Muscle layer of duodenum (tissue), 2 donors: Measurements from ENCODE around the gene TP53I13.
A peak's percentile ranks its signal among the peaks of the same experiment; 100 is the strongest.

Source experiments
- H3K27ac ChIP-seq: one replicate; pipeline ENCODE4 v1.7.0; 2013; ENCODE audit warnings: mild to moderate bottlenecking, low read length
- H3K27me3 ChIP-seq: one replicate; pipeline ENCODE4 v1.7.0; 2013; ENCODE audit warnings: low read depth, mild to moderate bottlenecking, control low read depth, low read length
- H3K36me3 ChIP-seq, 2 donors: one replicate each; pipeline ENCODE4 v1.7.0; 2013; ENCODE audit warnings: low read length in 2 of 2, control low read depth in 1 of 2, mild to moderate bottlenecking in 1 of 2; ENCODE audit not compliant: insufficient read depth in 2 of 2, control insufficient read depth in 1 of 2
- H3K4me1 ChIP-seq, 2 donors: one replicate each; pipeline ENCODE4 v1.7.0; 2013; ENCODE audit warnings: low read length in 2 of 2, mild to moderate bottlenecking in 2 of 2, control low read depth in 1 of 2, moderate library complexity in 1 of 2; ENCODE audit not compliant: insufficient read depth in 2 of 2, control insufficient read depth in 1 of 2
- H3K4me3 ChIP-seq, 2 donors: one replicate each; pipeline ENCODE4 v1.7.0; 2013; ENCODE audit warnings: low read length in 2 of 2, low read depth in 1 of 2, mild to moderate bottlenecking in 1 of 2
- H3K9me3 ChIP-seq, 2 donors: one replicate each; pipeline ENCODE4 v1.7.0; 2013; ENCODE audit warnings: low read length in 2 of 2, control low read depth in 1 of 2, mild to moderate bottlenecking in 1 of 2; ENCODE audit not compliant: control insufficient read depth in 1 of 2
- donor health status: healthy.

The TP53I13 gene

DNA sequence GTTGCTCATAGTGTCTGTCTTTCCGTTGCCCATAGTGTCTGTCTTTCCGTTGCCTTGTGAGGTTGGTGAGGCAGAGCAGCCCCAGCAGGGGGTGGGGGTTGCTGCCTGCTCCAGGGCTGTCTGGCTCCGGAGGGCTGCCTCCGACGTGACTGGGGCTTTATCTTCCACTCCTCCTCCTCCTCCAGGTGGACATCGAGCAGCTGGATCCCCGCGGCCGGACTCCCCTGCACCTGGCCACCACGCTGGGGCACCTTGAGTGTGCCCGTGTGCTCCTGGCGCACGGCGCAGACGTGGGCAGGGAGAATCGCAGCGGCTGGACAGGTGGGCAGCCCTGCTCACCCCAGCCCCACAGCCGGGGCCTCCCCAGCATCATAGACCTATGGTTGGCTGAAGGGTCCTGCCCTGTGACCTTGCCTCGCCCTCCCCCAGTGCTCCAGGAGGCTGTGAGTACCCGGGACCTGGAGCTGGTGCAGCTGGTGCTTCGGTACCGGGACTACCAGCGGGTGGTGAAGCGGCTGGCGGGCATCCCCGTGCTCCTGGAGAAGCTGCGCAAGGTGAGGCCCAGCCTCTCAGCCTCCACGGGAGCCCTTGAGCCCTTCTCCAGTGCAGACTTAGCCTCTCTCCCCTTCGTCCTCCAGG, 39.2 kb downstream of the TP53I13 start:
- H3K4me1 ChIP-seq = peaks cover 0 to under 1% of the 10 kb centered on the region in 2 donors
- no peaks in the 10 kb centered on the region for H3K27me3 ChIP-seq
- no peak overlapping the region for H3K27ac ChIP-seq
- no peaks in the 10 kb centered on the region for H3K36me3 ChIP-seq
- no peaks in the 10 kb centered on the region for H3K9me3 ChIP-seq
- no peak overlapping the region for H3K4me3 ChIP-seq

DNA sequence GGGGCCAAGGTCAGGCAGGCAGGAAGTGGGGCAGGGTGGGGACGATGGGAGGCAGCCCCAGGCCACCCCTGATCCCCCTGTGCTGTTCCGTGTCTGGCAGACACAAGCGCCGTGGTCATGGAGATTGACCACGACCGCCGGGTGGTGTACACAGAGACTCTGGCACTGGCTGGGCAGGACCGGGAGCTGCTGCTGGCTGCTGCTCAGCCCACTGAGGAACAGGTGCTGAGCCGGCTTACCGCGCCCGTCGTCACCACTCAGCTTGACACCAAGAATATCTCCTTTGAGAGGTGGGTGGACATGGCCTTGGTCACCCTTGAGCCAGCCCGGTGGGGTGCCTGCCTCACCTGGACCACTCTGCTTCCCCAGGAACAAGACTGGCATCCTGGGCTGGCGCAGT, 40.5 kb downstream of the TP53I13 start:
- H3K4me1 ChIP-seq = peaks cover 4 to 14% of the 10 kb centered on the region in 2 donors
- H3K36me3 ChIP-seq = no peaks in the 10 kb centered on the region
- no peaks in the 10 kb centered on the region for H3K9me3 ChIP-seq
- no peak overlapping the region for H3K4me3 ChIP-seq
- H3K27me3 ChIP-seq = no peaks in the 10 kb centered on the region
- no peak overlapping the region for H3K27ac ChIP-seq

DNA sequence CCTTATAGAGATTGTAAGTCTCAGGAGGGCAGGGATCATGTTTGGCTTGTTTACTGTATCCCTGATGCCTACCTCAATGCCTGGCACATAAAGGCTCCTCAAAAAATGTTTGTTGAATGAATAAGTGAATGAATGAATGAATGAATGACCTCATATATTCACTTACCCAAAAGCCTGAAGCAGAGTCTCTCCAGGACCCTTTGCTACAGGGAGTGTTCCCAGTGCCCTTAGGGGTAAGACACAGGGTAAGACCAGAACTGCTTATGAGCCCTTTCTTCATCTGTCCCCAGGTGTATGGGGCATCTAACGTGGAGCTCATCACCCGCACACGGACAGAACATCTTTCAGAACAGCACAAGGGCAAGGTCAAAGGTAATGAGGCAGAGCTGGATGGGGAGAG, 41.9 kb downstream of the TP53I13 start:
- H3K36me3 ChIP-seq = no peaks in the 10 kb centered on the region
- peaks cover 5% of the 10 kb centered on the region for H3K27me3 ChIP-seq
- no peak overlapping the region for H3K27ac ChIP-seq
- H3K4me1 ChIP-seq = peaks cover 16 to 28% of the 10 kb centered on the region in 2 donors
- no peak overlapping the region for H3K4me3 ChIP-seq
- H3K9me3 ChIP-seq = no peaks in the 10 kb centered on the region

DNA sequence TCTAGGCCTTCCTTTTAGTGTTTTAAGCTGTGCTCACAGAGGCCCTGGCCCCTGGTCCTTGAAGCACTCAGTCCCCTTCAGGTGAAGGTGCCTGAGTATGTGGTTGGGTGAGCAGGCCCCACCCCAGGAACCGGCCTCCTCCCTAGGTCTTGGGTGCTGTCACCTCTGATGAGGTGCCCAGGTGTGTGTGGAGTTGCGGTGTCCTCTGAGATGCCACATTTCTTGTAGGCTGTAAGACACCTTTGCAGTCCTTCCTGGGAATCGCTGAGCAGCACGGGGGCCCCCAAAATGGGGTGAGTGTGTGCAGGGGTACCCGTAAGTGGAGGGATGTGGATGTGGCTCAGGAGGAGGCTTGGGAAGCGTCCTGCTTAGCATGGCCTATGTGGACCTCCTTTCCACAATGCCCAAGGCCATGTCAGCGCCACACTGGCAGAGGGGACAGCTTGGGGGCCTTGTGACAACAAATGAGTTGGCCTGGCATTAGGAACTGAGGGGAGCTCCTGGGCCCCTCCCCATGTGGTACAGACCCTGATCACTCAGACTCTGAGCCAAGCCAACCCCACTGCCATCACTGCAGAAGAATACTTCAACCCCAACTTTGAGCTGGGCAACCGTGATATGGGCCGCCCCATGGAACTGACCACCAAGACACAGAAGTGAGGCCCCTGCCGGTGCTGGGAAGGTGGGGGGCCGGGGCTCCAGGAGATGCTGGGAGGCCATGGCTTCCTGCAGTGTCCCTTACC, 43.0 kb downstream of the TP53I13 start:
- Histone ChIP-seq H3K4me1 (peaks cover 22 to 39% of the 10 kb centered on the region in 2 donors), H3K36me3 (no peaks in the 10 kb centered on the region), H3K4me3 (no peak overlapping the region), H3K27me3 (peaks cover 9% of the 10 kb centered on the region), H3K27ac (no peak overlapping the region), H3K9me3 (no peaks in the 10 kb centered on the region)

DNA sequence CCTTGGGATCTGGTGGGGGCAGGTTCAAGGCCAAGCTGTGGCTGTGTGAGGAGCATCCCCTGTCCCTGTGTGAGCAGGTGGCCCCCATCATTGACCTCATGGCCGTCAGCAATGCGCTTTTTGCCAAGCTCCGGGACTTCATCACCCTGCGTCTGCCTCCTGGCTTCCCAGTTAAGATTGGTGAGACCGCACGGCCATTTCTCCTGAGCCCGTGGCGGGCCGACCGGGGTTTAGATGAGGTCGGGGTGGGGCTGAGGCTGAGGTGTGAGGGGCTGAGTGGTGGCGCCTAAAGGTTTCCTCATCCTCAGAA, 43.5 kb downstream of the TP53I13 start:
- no peak overlapping the region for H3K27ac ChIP-seq
- H3K27me3 ChIP-seq = peaks cover 12% of the 10 kb centered on the region
- no peak overlapping the region for H3K4me3 ChIP-seq
- H3K4me1 ChIP-seq = peaks cover 27 to 44% of the 10 kb centered on the region in 2 donors
- no peaks in the 10 kb centered on the region for H3K9me3 ChIP-seq
- H3K36me3 ChIP-seq = no peaks in the 10 kb centered on the region

DNA sequence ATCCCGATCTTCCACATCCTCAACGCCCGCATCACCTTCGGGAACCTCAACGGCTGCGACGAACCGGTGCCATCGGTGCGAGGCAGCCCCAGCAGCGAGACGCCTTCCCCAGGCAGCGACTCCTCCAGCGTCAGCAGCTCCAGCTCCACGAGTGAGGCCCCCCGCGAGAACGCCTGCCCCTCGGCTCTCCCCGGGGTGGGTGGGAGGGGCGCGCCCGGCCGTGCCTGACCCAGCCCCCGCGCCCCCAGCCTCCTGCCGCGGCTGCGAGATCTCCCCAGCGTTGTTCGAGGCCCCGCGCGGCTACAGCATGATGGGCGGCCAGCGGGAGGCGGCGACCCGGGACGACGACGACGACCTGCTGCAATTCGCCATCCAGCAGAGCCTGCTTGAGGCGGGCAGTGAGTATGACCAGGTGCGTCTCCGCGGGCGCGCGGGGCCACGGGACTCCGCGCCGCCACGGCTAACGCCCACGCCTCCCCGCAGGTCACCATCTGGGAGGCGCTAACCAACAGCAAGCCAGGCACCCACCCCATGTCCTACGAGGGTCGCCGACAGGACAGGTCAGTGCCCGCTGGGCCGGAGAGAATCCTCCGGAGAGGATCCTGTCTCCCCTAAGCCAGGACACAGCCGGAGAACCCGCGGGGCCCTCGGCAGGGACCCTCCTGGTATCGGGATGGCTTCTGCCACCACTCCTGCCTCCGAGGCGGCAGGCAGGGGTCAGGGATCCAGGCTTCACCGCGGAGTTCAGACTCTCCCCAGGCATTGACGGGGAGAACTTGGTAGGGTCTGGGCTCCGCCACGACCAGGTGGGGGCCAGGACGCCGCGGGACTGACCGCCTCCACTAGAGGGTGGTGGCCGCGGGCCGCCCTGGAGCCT, 44.1 kb downstream of the TP53I13 start:
- H3K4me3 ChIP-seq = peak overlapping the region in 1 of 2 donors; percentile 65
- H3K27ac ChIP-seq = no peak overlapping the region
- no peaks in the 10 kb centered on the region for H3K9me3 ChIP-seq
- H3K36me3 ChIP-seq = no peaks in the 10 kb centered on the region
- peaks cover 27 to 49% of the 10 kb centered on the region in 2 donors for H3K4me1 ChIP-seq
- H3K27me3 ChIP-seq = peaks cover 12% of the 10 kb centered on the region

DNA sequence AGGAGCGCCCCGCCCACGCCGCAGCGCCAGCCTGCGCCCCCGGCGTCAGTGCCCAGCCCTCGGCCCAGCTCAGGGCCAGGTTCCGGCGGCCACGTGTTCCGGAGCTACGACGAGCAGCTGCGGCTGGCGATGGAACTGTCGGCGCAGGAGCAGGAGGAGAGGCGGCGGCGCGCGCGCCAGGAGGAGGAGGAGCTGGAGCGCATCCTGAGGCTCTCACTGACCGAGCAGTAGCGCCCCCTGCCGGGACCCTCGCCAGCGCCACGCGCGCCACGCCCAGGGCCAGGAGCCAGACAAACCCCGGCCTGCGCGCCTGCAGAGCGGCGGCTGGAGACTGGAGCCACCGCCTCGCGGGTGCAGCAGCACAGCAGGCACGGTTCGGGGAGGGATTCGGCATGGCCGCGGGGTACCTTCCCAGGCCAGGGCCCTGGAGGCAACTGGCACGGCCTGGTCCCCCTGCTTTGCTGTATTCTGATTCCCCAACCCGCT, 44.9 kb downstream of the TP53I13 start:
- H3K4me1 ChIP-seq = peaks cover 27 to 56% of the 10 kb centered on the region in 2 donors
- peaks cover 12% of the 10 kb centered on the region for H3K27me3 ChIP-seq
- no peaks in the 10 kb centered on the region for H3K36me3 ChIP-seq
- no peaks in the 10 kb centered on the region for H3K9me3 ChIP-seq
- peak overlapping the region; percentile 11 to 65 for H3K4me3 ChIP-seq
- H3K27ac ChIP-seq = no peak overlapping the region

DNA sequence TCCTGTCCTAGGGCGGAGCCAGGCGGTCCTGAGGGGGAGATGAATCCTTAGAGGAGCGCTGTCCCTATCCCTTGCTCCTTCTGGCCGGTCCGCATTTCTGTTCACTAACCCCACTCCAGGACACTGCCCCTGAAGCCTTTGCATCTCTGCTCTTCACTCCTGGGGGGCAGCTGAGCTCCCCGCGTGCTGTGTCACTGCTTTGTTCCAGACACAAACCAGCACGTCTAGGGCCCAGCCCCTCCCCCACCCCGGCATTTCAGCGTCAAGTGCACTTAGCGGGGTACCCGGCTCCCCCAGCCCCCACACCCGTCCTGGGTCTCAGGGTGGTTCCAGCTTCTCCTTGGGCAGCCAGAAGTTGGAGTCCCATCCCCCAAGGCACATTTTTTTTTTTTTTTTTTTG, 45.4 kb downstream of the TP53I13 start:
- Histone ChIP-seq H3K4me1 (peaks cover 27 to 61% of the 10 kb centered on the region in 2 donors), H3K27me3 (peaks cover 12% of the 10 kb centered on the region), H3K27ac (no peak overlapping the region), H3K4me3 (peak overlapping the region; percentile 11 to 65), H3K36me3 (no peaks in the 10 kb centered on the region), H3K9me3 (no peaks in the 10 kb centered on the region)

DNA sequence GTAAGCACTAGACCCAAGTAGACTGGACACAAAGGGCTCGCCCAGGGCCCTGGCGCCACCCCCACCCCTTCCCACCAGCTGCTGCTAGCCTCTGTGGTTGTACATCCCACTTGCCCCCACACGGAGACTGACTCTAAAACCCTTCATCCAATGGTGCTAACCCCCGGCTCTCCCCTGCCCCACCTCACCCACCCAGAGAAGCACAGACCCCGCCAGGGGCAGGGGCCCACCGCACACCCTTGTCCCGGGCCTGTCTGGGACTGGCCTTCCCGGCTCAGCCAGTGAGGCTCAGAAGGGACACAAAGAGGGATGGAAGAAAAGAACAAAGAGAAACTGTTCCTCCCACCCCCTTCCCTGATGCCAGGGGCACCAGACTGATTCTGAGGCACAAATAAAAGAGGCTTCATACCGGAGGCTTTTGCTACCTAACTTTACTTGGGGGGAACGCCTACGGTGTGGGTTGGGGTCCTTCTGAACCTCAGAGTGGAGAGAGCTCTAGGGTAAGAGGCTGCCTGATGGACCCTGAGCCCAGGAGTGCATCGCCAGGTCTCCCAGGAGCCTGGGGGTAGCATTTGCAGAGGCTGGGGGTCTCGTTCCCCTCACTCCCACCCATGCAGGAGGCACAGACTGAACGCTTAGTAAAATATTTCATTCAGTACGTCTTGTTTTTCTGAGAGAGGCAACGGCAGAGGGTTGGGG, 46.0 kb downstream of the TP53I13 start:
- Histone ChIP-seq H3K4me1 (peaks cover 27 to 67% of the 10 kb centered on the region in 2 donors), H3K27me3 (peaks cover 12% of the 10 kb centered on the region), H3K36me3 (no peaks in the 10 kb centered on the region), H3K27ac (no peak overlapping the region), H3K9me3 (no peaks in the 10 kb centered on the region), H3K4me3 (peak overlapping the region in 1 of 2 donors; percentile 19)

DNA sequence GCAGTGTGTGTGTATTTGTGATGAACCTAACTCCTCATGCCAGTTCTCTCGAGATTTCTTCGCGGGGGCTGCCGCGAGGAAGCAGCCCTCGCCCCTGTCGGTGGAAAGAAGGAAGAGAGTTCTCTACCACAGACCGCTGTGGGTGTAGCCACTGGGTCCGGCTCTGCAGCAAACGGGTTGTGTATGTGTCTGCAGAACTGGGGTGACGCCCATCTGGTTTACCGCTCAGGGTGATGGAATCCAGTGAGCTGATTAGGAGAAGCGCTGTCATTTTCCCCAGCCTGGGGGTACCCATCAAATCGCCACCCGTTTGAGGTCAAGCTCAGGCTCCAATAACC, 46.5 kb downstream of the TP53I13 start:
- Histone ChIP-seq H3K4me3 (peak overlapping the region; percentile 19 to 49), H3K4me1 (peaks cover 27 to 72% of the 10 kb centered on the region in 2 donors), H3K27ac (no peak overlapping the region), H3K36me3 (no peaks in the 10 kb centered on the region), H3K9me3 (no peaks in the 10 kb centered on the region), H3K27me3 (peaks cover 12% of the 10 kb centered on the region)
